ENCODE results near the gene ERC1.

Gene ERC1

GRCh38 chr12:1429980-1430379, 439.0 kb downstream of the ERC1 start:
- Histone ChIP-seq H3K27me3 (replicated peaks; ENCODE audit: insufficient read depth, low read length) (no peaks in the 10 kb centered on the region), H3K4me2 (ENCODE audit: low read depth, low read length) (no peak overlapping the region), H4K20me1 (ENCODE audit: insufficient read depth, low read length) (no peaks in the 10 kb centered on the region), H3K4me1 (ENCODE audit: low read length) (peaks cover 5% of the 10 kb centered on the region), H3K9me2 (replicated peaks; ENCODE audit: insufficient read depth, low read length) (no peaks in the 10 kb centered on the region), H3K79me2 (ENCODE audit: low read length) (no peaks in the 10 kb centered on the region), H3K4me3 (ENCODE audit: low read length) (no peak overlapping the region), H3F3A (ENCODE audit: insufficient read depth, low read length) (no peaks in the 10 kb centered on the region), H3K36me3 (replicated peaks; ENCODE audit: insufficient read depth, low read length) (no peaks in the 10 kb centered on the region), H2AFZ (ENCODE audit: low read length) (no peak overlapping the region), H3K9me3 (replicated peaks; ENCODE audit: insufficient read depth, low read length) (no peaks in the 10 kb centered on the region), H3K27ac (ENCODE audit: low read length) (no peak overlapping the region), H3K9ac (ENCODE audit: low read length) (no peak overlapping the region)
- TF ChIP-seq EZH2phosphoT487 (IDR thresholded peaks at IDR 0.05; ENCODE audit: low read length) (no peak), EZH2 (optimal IDR thresholded peaks at IDR 0.05; ENCODE audit: low read depth, low read length) (no peak)
- TF ChIP-seq, protein P1, sequence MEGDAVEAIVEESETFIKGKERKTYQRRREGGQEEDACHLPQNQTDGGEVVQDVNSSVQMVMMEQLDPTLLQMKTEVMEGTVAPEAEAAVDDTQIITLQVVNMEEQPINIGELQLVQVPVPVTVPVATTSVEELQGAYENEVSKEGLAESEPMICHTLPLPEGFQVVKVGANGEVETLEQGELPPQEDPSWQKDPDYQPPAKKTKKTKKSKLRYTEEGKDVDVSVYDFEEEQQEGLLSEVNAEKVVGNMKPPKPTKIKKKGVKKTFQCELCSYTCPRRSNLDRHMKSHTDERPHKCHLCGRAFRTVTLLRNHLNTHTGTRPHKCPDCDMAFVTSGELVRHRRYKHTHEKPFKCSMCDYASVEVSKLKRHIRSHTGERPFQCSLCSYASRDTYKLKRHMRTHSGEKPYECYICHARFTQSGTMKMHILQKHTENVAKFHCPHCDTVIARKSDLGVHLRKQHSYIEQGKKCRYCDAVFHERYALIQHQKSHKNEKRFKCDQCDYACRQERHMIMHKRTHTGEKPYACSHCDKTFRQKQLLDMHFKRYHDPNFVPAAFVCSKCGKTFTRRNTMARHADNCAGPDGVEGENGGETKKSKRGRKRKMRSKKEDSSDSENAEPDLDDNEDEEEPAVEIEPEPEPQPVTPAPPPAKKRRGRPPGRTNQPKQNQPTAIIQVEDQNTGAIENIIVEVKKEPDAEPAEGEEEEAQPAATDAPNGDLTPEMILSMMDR (IDR thresholded peaks at IDR 0.05; ENCODE audit: low read length): no peak
- no peak for DNase-seq

GRCh38 chr12:1434296-1434955, 443.4 kb downstream of the ERC1 start:
- Histone ChIP-seq H3F3A (ENCODE audit: insufficient read depth, low read length) (no peaks in the 10 kb centered on the region), H4K20me1 (ENCODE audit: insufficient read depth, low read length) (no peaks in the 10 kb centered on the region), H3K4me3 (ENCODE audit: low read length) (no peak overlapping the region), H3K27ac (ENCODE audit: low read length) (no peak overlapping the region), H3K79me2 (ENCODE audit: low read length) (no peaks in the 10 kb centered on the region), H3K9me3 (replicated peaks; ENCODE audit: insufficient read depth, low read length) (no peaks in the 10 kb centered on the region), H3K36me3 (replicated peaks; ENCODE audit: insufficient read depth, low read length) (no peaks in the 10 kb centered on the region), H3K4me1 (ENCODE audit: low read length) (no peaks in the 10 kb centered on the region), H2AFZ (ENCODE audit: low read length) (no peak overlapping the region), H3K4me2 (ENCODE audit: low read depth, low read length) (no peak overlapping the region), H3K9me2 (replicated peaks; ENCODE audit: insufficient read depth, low read length) (no peaks in the 10 kb centered on the region), H3K27me3 (replicated peaks; ENCODE audit: insufficient read depth, low read length) (no peaks in the 10 kb centered on the region), H3K9ac (ENCODE audit: low read length) (no peak overlapping the region)
- no peak for DNase-seq
- TF ChIP-seq, protein P1 (IDR thresholded peaks at IDR 0.05; ENCODE audit: low read length): no peak
- TF ChIP-seq EZH2phosphoT487 (IDR thresholded peaks at IDR 0.05; ENCODE audit: low read length) (no peak), EZH2 (optimal IDR thresholded peaks at IDR 0.05; ENCODE audit: low read depth, low read length) (no peak)

DNA sequence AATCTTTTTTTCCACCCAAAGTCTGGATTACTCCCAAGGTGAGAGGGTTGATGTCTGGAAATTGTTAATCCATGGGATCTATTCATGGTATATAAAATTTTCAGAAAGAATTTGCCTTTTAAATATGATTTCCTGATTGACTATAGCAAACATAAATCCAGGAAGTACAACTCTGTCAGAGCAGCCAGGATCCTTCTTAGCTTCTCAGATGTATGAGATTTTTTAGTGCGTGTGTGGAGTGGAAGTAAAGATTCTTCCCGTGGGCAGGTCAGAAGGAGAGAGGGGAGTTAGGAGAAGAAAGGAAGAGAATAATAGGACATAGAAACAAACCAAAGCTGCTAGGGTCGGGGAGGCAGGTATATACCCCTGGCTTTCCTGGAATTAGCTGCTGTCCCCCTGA, 444.0 kb downstream of the ERC1 start:
- no peaks in the 10 kb centered on the region for H3K79me2 ChIP-seq (ENCODE audit: low read length)
- H3K9me2 ChIP-seq (replicated peaks; ENCODE audit: insufficient read depth, low read length): no peaks in the 10 kb centered on the region
- no peaks in the 10 kb centered on the region for H3K27me3 ChIP-seq (replicated peaks; ENCODE audit: insufficient read depth, low read length)
- no peaks in the 10 kb centered on the region for H3F3A ChIP-seq (ENCODE audit: insufficient read depth, low read length)
- H4K20me1 ChIP-seq (ENCODE audit: insufficient read depth, low read length): no peaks in the 10 kb centered on the region
- H3K9me3 ChIP-seq (replicated peaks; ENCODE audit: insufficient read depth, low read length): no peaks in the 10 kb centered on the region
- H3K9ac ChIP-seq (ENCODE audit: low read length): no peak overlapping the region
- no peaks in the 10 kb centered on the region for H3K36me3 ChIP-seq (replicated peaks; ENCODE audit: insufficient read depth, low read length)
- H3K4me3 ChIP-seq (ENCODE audit: low read length): no peak overlapping the region
- DNase-seq: no peak
- H2AFZ ChIP-seq (ENCODE audit: low read length): no peak overlapping the region
- H3K4me2 ChIP-seq (ENCODE audit: low read depth, low read length): no peak overlapping the region
- no peak overlapping the region for H3K27ac ChIP-seq (ENCODE audit: low read length)
- TF ChIP-seq, protein P1 (IDR thresholded peaks at IDR 0.05; ENCODE audit: low read length): no peak
- TF ChIP-seq EZH2 (optimal IDR thresholded peaks at IDR 0.05; ENCODE audit: low read depth, low read length): no peak
- no peak for TF ChIP-seq EZH2phosphoT487 (IDR thresholded peaks at IDR 0.05; ENCODE audit: low read length)
- no peaks in the 10 kb centered on the region for H3K4me1 ChIP-seq (ENCODE audit: low read length)

Data from MM.1S (cell line).